A549 (cell line): ENCODE results near the gene WASF3. TPM values are rescaled to one million over a fixed set of nuclear protein-coding genes. Genes with fewer than 3 reads are reported as not detected.

ENCODE experiments used
- ATAC-seq, 2 experiments: fragments of 200-7000 bp in 1 of 2; fragments of >200 bp in 1 of 2; cut with Nextera tagmentation in 1 of 2; cut with Tn5 transposase in 1 of 2; 3 replicates each; pipeline versions ENCODE4 v1.8.0 to v1.9.1; 2018 to 2020; ENCODE audit warnings: mild to moderate bottlenecking in 1 of 2, moderate library complexity in 1 of 2
- CTCF ChIA-PET: fragments of 300-600 bp; sonication (Branson Sonifier 250); formaldehyde crosslinking; extraction: SDS; loops from one replicate; lab custom pipeline; 2021; ENCODE audit warnings: antibody characterized with exemption, inconsistent platforms; lab: Yijun Ruan, JAX
- POLR2A ChIA-PET: fragments of 350-600 bp; formaldehyde crosslinking; extraction: SDS; loops from one replicate; lab custom pipeline; 2021; ENCODE audit warnings: antibody characterized with exemption, inconsistent platforms; lab: Yijun Ruan, JAX
- DNase-seq, 2 experiments: peaks; one replicate each; pipeline versions ENCODE4 v3.0.0 to v3.0.0-alpha.2; 2011 to 2016; ENCODE audit warnings: low read depth in 1 of 2, low spot score in 1 of 2
- FAIRE-seq: peaks from 2 replicates; lab custom pipeline; 2011; peaks lifted over from hg19 to GRCh38; lab: Jason Lieb, UNC
- H3K27ac ChIP-seq, 2 experiments: fragments of >200 bp; sonication (Bioruptor Twin); formaldehyde crosslinking; 3 replicates each; pipeline ENCODE4 v1.5.1; 2016 to 2017
- H3K4me1 ChIP-seq: fragments of >200 bp; sonication (Bioruptor Twin); formaldehyde crosslinking; 3 replicates; pipeline ENCODE4 v1.6.1; 2016
- H3K4me2 ChIP-seq: fragments of >200 bp; sonication (Bioruptor Twin); formaldehyde crosslinking; 3 replicates; pipeline ENCODE4 v1.6.1; 2016
- H3K4me3 ChIP-seq: fragments of >200 bp; sonication (Bioruptor Twin); formaldehyde crosslinking; 3 replicates; pipeline ENCODE4 v1.5.1; 2016
- H3K9me3 ChIP-seq: fragments of >200 bp; sonication (Bioruptor Twin); formaldehyde crosslinking; 3 replicates; pipeline ENCODE4 v1.6.1; 2016
- CHD4 ChIP-seq: fragments of 200-600 bp; sonication (generic); IDR thresholded peaks from 2 replicates; pipeline ENCODE4 v1.6.1; 2016; ENCODE audit warnings: antibody characterized with exemption, mild to moderate bottlenecking, borderline replicate concordance
- CTCF ChIP-seq: fragments of >200 bp; sonication (Bioruptor Twin); formaldehyde crosslinking; IDR thresholded peaks from 3 replicates; pipeline ENCODE4 v1.5.1; 2016
- EHF ChIP-seq: fragments of 250-450 bp; sonication (Bioruptor Pico); IDR thresholded peaks from 2 replicates; pipeline ENCODE4 v1.5.0; 2020; ENCODE audit warnings: mild to moderate bottlenecking
- FOSB ChIP-seq: fragments of 250-450 bp; sonication (Bioruptor Pico); IDR thresholded peaks from 2 replicates; pipeline ENCODE4 v1.5.0; 2020; ENCODE audit warnings: mild to moderate bottlenecking, moderate library complexity
- FOSL2 ChIP-seq, 2 experiments: fragments of 450-650 bp in 1 of 2; fragments of >200 bp in 1 of 2; sonication (Bioruptor Twin) in 1 of 2; formaldehyde crosslinking; IDR thresholded peaks; 2 replicates each; pipeline versions ENCODE4 v1.5.0 to v1.6.1; 2016 to 2020; ENCODE audit warnings: mild to moderate bottlenecking in 1 of 2, moderate library complexity in 1 of 2
- FOXS1 ChIP-seq: fragments of 250-450 bp; sonication (Bioruptor Pico); IDR thresholded peaks from 2 replicates; pipeline ENCODE4 v1.5.0; 2020; ENCODE audit warnings: mild to moderate bottlenecking, moderate library complexity
- HOXA7 ChIP-seq: fragments of 250-450 bp; sonication (Bioruptor Pico); IDR thresholded peaks from 2 replicates; pipeline ENCODE4 v1.5.0; 2020; ENCODE audit warnings: mild to moderate bottlenecking, moderate library complexity
- JUN ChIP-seq, 2 experiments: fragments of >200 bp; sonication (Bioruptor Twin); formaldehyde crosslinking; IDR thresholded peaks; 2 replicates in 1 of 2; 3 replicates in 1 of 2; pipeline ENCODE4 v1.6.1; 2016 to 2017
- JUNB ChIP-seq: fragments of >200 bp; sonication (Bioruptor Twin); formaldehyde crosslinking; IDR thresholded peaks from 2 replicates; pipeline ENCODE4 v1.6.1; 2016
- KDM1A ChIP-seq: fragments of 200-600 bp; sonication (generic); IDR thresholded peaks from 2 replicates; pipeline ENCODE4 v1.6.1; 2016; ENCODE audit warnings: low read depth, mild to moderate bottlenecking
- MAFK ChIP-seq: fragments of 450-650 bp; IDR thresholded peaks from 2 replicates; pipeline ENCODE4 v1.6.1; 2014; ENCODE audit not compliant: partially characterized antibody
- NFE2L2 ChIP-seq: fragments of 150-350 bp; conservative IDR thresholded peaks from 2 replicates; pipeline ENCODE4 v1.6.1; 2014; ENCODE audit warnings: low read length
- RAD21 ChIP-seq, 2 experiments: fragments of >200 bp in 1 of 2; sonication (Bioruptor Twin) in 1 of 2; formaldehyde crosslinking in 1 of 2; IDR thresholded peaks in 1 of 2; conservative IDR thresholded peaks in 1 of 2; 2 replicates in 1 of 2; 3 replicates in 1 of 2; pipeline ENCODE4 v1.6.1; 2012 to 2018; ENCODE audit warnings: inconsistent platforms in 1 of 2
- RARB ChIP-seq: fragments of 250-450 bp; sonication (Bioruptor Pico); IDR thresholded peaks from 2 replicates; pipeline ENCODE4 v1.8.0; 2021; ENCODE audit warnings: mild to moderate bottlenecking, moderate library complexity
- RCOR1 ChIP-seq: fragments of 150-350 bp; IDR thresholded peaks from 2 replicates; pipeline ENCODE4 v1.6.1; 2014; ENCODE audit warnings: antibody characterized with exemption, low read length, low read depth
- RNF2 ChIP-seq: fragments of 200-600 bp; sonication (generic); IDR thresholded peaks from 2 replicates; pipeline ENCODE4 v1.6.1; 2016; ENCODE audit warnings: low read depth, mild to moderate bottlenecking, antibody characterized with exemption, moderate library complexity, borderline replicate concordance
- USF2 ChIP-seq: fragments of 450-650 bp; IDR thresholded peaks from 2 replicates; pipeline ENCODE4 v1.6.1; 2014; ENCODE audit warnings: antibody characterized with exemption
- ZC3H11A ChIP-seq: fragments of 450-650 bp; IDR thresholded peaks from 2 replicates; pipeline ENCODE4 v1.6.1; 2014; ENCODE audit warnings: antibody characterized with exemption, mild to moderate bottlenecking
- WGBS: methylation state at CpG from one replicate; pipeline ENCODE4 v1.1.6; 2017; ENCODE audit errors: missing lambda C conversion rate; 5-methylcytosine and 5-hydroxymethylcytosine counted together
- polyA plus RNA-seq, 4 experiments: library from polyadenylated mRNA; depleted of rRNA in 3 of 4; stranded (reverse); fragments of >200 nt; fragmentation: RNase III in 1 of 4; extraction: RNeasy Plus Mini Kit Qiagen cat#74134 plus additional on column Dnase treatment in 1 of 4; gene quantifications; 2 replicates in 3 of 4; 3 replicates in 1 of 4; pipeline ENCODE4 v1.2.3, GENCODE V29; 2011 to 2017
- TF ChIP-seq, protein P1 (sequence below): fragments of 150-350 bp; IDR thresholded peaks from 2 replicates; pipeline ENCODE4 v1.6.1; 2014; ENCODE audit warnings: low read depth, mild to moderate bottlenecking, low read length
- TF ChIP-seq, protein P2 (sequence below): fragments of 200-600 bp; sonication (generic); IDR thresholded peaks from 2 replicates; pipeline ENCODE4 v1.6.1; 2016; ENCODE audit warnings: antibody characterized with exemption, mild to moderate bottlenecking, moderate library complexity
- TF ChIP-seq, protein P3 (sequence below): IDR thresholded peaks from 2 replicates; pipeline ENCODE4 v1.6.1; 2012
- TF ChIP-seq, protein P4 (sequence below): IDR thresholded peaks from 2 replicates; pipeline ENCODE4 v1.6.1; 2012; ENCODE audit warnings: low read depth, borderline replicate concordance
- TF ChIP-seq, protein P5 (sequence below): fragments of >200 bp; sonication (Bioruptor Twin); formaldehyde crosslinking; IDR thresholded peaks from 2 replicates; pipeline ENCODE4 v1.6.1; 2016
- TF ChIP-seq, protein P6 (sequence below): IDR thresholded peaks from 2 replicates; pipeline ENCODE4 v1.6.1; 2012

Gene WASF3
- polyA plus RNA-seq, 2 of the 4 experiments (the other 2 are of a cell fraction), result 0.09 to 0.56 TPM

GRCh38 chr13:26590379-26590778 is 32.9 kb downstream of the WASF3 start:
- CTCF ChIA-PET, result no interaction called here
- no peak for ATAC-seq

DNA sequence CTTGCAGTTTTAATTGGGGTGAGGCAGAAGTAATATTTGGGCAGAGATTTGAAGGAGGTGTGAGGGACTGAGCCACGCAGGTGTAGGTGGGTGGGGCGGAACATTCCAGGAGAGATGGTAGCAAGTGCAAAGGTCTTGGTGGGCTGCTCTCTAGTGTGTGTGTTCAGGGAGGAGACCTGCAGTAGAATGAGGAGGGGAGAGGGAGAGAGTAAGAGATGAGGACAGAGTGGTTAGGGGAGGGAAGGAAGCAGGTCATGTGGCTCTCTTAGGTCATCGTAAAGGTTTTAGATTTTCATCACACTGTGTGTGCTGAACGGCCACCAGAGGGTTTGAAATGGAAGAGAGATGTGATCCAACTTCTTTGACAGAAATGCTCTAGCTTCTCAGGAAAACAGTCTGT is 33.5 kb downstream of the WASF3 start:
- TF ChIP-seq EHF, result no peak
- TF ChIP-seq RNF2, result no peak
- no peak for TF ChIP-seq FOSL2 (IDR thresholded peaks at IDR 0.05)
- no peak for TF ChIP-seq FOSL2 (CRISPR knock-in tag; IDR thresholded peaks at IDR 0.05)
- TF ChIP-seq, protein P1, sequence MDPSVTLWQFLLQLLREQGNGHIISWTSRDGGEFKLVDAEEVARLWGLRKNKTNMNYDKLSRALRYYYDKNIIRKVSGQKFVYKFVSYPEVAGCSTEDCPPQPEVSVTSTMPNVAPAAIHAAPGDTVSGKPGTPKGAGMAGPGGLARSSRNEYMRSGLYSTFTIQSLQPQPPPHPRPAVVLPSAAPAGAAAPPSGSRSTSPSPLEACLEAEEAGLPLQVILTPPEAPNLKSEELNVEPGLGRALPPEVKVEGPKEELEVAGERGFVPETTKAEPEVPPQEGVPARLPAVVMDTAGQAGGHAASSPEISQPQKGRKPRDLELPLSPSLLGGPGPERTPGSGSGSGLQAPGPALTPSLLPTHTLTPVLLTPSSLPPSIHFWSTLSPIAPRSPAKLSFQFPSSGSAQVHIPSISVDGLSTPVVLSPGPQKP, result no peak
- TF ChIP-seq CHD4, result no peak
- TF ChIP-seq JUNB, result no peak
- no peak for TF ChIP-seq USF2
- no peak for TF ChIP-seq CTCF
- TF ChIP-seq, protein P2, sequence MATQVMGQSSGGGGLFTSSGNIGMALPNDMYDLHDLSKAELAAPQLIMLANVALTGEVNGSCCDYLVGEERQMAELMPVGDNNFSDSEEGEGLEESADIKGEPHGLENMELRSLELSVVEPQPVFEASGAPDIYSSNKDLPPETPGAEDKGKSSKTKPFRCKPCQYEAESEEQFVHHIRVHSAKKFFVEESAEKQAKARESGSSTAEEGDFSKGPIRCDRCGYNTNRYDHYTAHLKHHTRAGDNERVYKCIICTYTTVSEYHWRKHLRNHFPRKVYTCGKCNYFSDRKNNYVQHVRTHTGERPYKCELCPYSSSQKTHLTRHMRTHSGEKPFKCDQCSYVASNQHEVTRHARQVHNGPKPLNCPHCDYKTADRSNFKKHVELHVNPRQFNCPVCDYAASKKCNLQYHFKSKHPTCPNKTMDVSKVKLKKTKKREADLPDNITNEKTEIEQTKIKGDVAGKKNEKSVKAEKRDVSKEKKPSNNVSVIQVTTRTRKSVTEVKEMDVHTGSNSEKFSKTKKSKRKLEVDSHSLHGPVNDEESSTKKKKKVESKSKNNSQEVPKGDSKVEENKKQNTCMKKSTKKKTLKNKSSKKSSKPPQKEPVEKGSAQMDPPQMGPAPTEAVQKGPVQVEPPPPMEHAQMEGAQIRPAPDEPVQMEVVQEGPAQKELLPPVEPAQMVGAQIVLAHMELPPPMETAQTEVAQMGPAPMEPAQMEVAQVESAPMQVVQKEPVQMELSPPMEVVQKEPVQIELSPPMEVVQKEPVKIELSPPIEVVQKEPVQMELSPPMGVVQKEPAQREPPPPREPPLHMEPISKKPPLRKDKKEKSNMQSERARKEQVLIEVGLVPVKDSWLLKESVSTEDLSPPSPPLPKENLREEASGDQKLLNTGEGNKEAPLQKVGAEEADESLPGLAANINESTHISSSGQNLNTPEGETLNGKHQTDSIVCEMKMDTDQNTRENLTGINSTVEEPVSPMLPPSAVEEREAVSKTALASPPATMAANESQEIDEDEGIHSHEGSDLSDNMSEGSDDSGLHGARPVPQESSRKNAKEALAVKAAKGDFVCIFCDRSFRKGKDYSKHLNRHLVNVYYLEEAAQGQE, result no peak
- no peak for TF ChIP-seq NFE2L2
- TF ChIP-seq, protein P3, sequence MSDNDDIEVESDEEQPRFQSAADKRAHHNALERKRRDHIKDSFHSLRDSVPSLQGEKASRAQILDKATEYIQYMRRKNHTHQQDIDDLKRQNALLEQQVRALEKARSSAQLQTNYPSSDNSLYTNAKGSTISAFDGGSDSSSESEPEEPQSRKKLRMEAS, result no peak
- TF ChIP-seq RARB (CRISPR knock-in tag), result no peak
- TF ChIP-seq JUN (IDR thresholded peaks at IDR 0.05), result no peak
- TF ChIP-seq RCOR1, result no peak
- TF ChIP-seq, protein P4, sequence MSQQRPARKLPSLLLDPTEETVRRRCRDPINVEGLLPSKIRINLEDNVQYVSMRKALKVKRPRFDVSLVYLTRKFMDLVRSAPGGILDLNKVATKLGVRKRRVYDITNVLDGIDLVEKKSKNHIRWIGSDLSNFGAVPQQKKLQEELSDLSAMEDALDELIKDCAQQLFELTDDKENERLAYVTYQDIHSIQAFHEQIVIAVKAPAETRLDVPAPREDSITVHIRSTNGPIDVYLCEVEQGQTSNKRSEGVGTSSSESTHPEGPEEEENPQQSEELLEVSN, result no peak
- TF ChIP-seq, protein P5, sequence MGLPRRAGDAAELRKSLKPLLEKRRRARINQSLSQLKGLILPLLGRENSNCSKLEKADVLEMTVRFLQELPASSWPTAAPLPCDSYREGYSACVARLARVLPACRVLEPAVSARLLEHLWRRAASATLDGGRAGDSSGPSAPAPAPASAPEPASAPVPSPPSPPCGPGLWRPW, result no peak
- TF ChIP-seq ZC3H11A, result no peak
- TF ChIP-seq HOXA7 (CRISPR knock-in tag), result no peak
- Histone ChIP-seq H3K4me1 (no peaks in the 10 kb centered on the region), H3K27ac (no peak overlapping the region), H3K4me3 (no peak overlapping the region), H3K9me3 (no peaks in the 10 kb centered on the region), H3K4me2 (no peak overlapping the region)
- DNase-seq (no peak), ATAC-seq (no peak), FAIRE-seq (no peak)
- ChIA-PET POLR2A (no interaction called here), CTCF (no interaction called here)
- WGBS, result 11% methylated on average over 4 of the region's 4 CpGs

More at GRCh38 chr13:26590379-26590778, 32.9 kb downstream of the WASF3 start:
- Histone ChIP-seq H3K4me1 (no peaks in the 10 kb centered on the region), H3K27ac (no peak overlapping the region), H3K4me2 (no peak overlapping the region), H3K9me3 (no peaks in the 10 kb centered on the region), H3K4me3 (no peak overlapping the region)
- WGBS, result 0% methylated on average over 2 of the region's 2 CpGs
- FAIRE-seq, result no peak
- no peak for DNase-seq
- TF ChIP-seq KDM1A (no peak), FOXS1 (CRISPR knock-in tag) (no peak), MAFK (no peak), JUN (IDR thresholded peaks at IDR 0.05) (no peak), FOSB (no peak), RAD21 (conservative IDR thresholded peaks at IDR 0.05 in 1 of 2, IDR thresholded peaks at IDR 0.05 in 1 of 2) (no peak)
- TF ChIP-seq, protein P4, result no peak
- TF ChIP-seq, protein P6, sequence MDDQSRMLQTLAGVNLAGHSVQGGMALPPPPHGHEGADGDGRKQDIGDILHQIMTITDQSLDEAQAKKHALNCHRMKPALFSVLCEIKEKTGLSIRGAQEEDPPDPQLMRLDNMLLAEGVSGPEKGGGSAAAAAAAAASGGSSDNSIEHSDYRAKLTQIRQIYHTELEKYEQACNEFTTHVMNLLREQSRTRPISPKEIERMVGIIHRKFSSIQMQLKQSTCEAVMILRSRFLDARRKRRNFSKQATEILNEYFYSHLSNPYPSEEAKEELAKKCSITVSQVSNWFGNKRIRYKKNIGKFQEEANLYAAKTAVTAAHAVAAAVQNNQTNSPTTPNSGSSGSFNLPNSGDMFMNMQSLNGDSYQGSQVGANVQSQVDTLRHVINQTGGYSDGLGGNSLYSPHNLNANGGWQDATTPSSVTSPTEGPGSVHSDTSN, result no peak
- POLR2A ChIA-PET, result no interaction called here
